ENCODE measurements around the gene FOLR1.

DNA sequence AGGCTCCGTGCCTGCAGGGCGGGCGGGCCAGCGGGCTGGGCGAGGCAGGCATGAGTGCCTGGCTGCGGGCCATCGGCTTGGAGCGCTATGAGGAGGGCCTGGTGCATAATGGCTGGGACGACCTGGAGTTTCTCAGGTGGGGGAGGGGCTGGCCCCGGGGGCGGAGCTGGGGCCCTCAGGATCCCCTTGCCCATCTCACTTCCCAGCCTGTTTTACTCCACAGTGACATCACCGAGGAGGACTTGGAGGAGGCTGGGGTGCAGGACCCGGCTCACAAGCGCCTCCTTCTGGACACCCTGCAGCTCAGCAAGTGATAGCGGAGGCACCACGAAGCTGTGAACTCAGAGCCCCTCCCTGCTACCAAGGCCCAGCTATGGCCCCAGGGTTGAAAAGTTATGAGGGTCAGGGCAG, 46.1 kb downstream of the FOLR1 start:
- TF ChIP-seq POLR2A (IDR thresholded peaks at IDR 0.05; ENCODE audit: extremely low read depth, insufficient read length) (no peak), MYC (IDR thresholded peaks at IDR 0.05; ENCODE audit: low read depth, low read length) (no peak)
- TF ChIP-seq, protein P1, sequence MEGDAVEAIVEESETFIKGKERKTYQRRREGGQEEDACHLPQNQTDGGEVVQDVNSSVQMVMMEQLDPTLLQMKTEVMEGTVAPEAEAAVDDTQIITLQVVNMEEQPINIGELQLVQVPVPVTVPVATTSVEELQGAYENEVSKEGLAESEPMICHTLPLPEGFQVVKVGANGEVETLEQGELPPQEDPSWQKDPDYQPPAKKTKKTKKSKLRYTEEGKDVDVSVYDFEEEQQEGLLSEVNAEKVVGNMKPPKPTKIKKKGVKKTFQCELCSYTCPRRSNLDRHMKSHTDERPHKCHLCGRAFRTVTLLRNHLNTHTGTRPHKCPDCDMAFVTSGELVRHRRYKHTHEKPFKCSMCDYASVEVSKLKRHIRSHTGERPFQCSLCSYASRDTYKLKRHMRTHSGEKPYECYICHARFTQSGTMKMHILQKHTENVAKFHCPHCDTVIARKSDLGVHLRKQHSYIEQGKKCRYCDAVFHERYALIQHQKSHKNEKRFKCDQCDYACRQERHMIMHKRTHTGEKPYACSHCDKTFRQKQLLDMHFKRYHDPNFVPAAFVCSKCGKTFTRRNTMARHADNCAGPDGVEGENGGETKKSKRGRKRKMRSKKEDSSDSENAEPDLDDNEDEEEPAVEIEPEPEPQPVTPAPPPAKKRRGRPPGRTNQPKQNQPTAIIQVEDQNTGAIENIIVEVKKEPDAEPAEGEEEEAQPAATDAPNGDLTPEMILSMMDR (IDR thresholded peaks at IDR 0.05; ENCODE audit: low read depth, low read length) = peak; percentile 89
- TF ChIP-seq, protein P2, sequence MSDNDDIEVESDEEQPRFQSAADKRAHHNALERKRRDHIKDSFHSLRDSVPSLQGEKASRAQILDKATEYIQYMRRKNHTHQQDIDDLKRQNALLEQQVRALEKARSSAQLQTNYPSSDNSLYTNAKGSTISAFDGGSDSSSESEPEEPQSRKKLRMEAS (IDR thresholded peaks at IDR 0.05; ENCODE audit: low read depth, low read length) = no peak

Data from NB4 (cell line).